Astrocyte (in vitro differentiated cells and primary cell): Measurements from ENCODE around the gene HOXD13. TPM values are rescaled to one million over a fixed set of nuclear protein-coding genes. Genes with fewer than 3 reads are reported as not detected.

Experiments used
- DNase-seq: peaks from one replicate; pipeline ENCODE4 v3.0.0-alpha.2; 2010; ENCODE audit warnings: low read depth
- FAIRE-seq: peaks from 2 replicates; lab custom pipeline; 2011; peaks lifted over from hg19 to GRCh38; lab: Jason Lieb, UNC
- H2AFZ ChIP-seq: 2 replicates; pipeline ENCODE4 v1.6.0; 2012; ENCODE audit warnings: low read depth, low read length, inconsistent platforms
- H3K27ac ChIP-seq: 2 replicates; pipeline ENCODE4 v1.5.1; 2011; ENCODE audit warnings: low read depth, low read length, inconsistent platforms
- H3K27me3 ChIP-seq: 2 replicates; pipeline ENCODE4 v1.6.0; 2011; ENCODE audit warnings: low read length, inconsistent platforms; ENCODE audit not compliant: insufficient read depth
- H3K36me3 ChIP-seq: 2 replicates; pipeline ENCODE4 v1.5.1; 2011; ENCODE audit warnings: low read length, inconsistent platforms; ENCODE audit not compliant: insufficient read depth
- H3K4me1 ChIP-seq: 2 replicates; pipeline ENCODE4 v1.5.1; 2011; ENCODE audit warnings: low read length, inconsistent platforms; ENCODE audit not compliant: insufficient read depth
- H3K4me2 ChIP-seq: 2 replicates; pipeline ENCODE4 v1.6.0; 2012; ENCODE audit warnings: low read length, inconsistent platforms
- H3K4me3 ChIP-seq: 2 replicates; pipeline ENCODE4 v1.5.1; 2011; ENCODE audit warnings: low read depth, mild to moderate bottlenecking, low read length, inconsistent platforms; ENCODE audit not compliant: insufficient read depth
- H3K79me2 ChIP-seq: 2 replicates; pipeline ENCODE4 v1.6.0; 2012; ENCODE audit warnings: mild to moderate bottlenecking, low read length, inconsistent platforms; ENCODE audit not compliant: insufficient read depth
- H3K9ac ChIP-seq: 2 replicates; pipeline ENCODE4 v1.6.0; 2012; ENCODE audit warnings: mild to moderate bottlenecking, low read length, inconsistent platforms
- H3K9me3 ChIP-seq: 2 replicates; pipeline ENCODE4 v1.5.1; 2012; ENCODE audit warnings: low read depth, mild to moderate bottlenecking, low read length, inconsistent platforms; ENCODE audit not compliant: insufficient read depth
- H4K20me1 ChIP-seq: 2 replicates; pipeline ENCODE4 v1.6.0; 2012; ENCODE audit warnings: low read length, inconsistent platforms; ENCODE audit not compliant: insufficient read depth
- H3K27ac Mint-ChIP-seq: one replicate; pipeline ENCODE4 v1.8.0; 2021; ENCODE audit warnings: mild to moderate bottlenecking, mixed read lengths; ENCODE audit not compliant: unreplicated experiment
- H3K27me3 Mint-ChIP-seq: one replicate; pipeline ENCODE4 v1.8.0; 2021; ENCODE audit warnings: low read depth, mixed read lengths; ENCODE audit not compliant: unreplicated experiment
- H3K36me3 Mint-ChIP-seq: one replicate; pipeline ENCODE4 v1.8.0; 2021; ENCODE audit warnings: low read depth, mixed read lengths; ENCODE audit not compliant: unreplicated experiment
- H3K4me1 Mint-ChIP-seq: one replicate; pipeline ENCODE4 v1.8.0; 2021; ENCODE audit warnings: low read depth, mixed read lengths; ENCODE audit not compliant: unreplicated experiment
- H3K4me3 Mint-ChIP-seq: one replicate; pipeline ENCODE4 v1.8.0; 2021; ENCODE audit warnings: mild to moderate bottlenecking, moderate library complexity, mixed read lengths; ENCODE audit not compliant: unreplicated experiment
- H3K9me3 Mint-ChIP-seq: one replicate; pipeline ENCODE4 v1.8.0; 2021; ENCODE audit warnings: mild to moderate bottlenecking, mixed read lengths; ENCODE audit not compliant: unreplicated experiment
- CTCF ChIP-seq: IDR thresholded peaks from 2 replicates; pipeline ENCODE4 v1.5.1; 2011; ENCODE audit warnings: low read depth, mild to moderate bottlenecking, inconsistent platforms, low read length, moderate library complexity; ENCODE audit not compliant: insufficient read depth
- EZH2 ChIP-seq: IDR thresholded peaks from 2 replicates; pipeline ENCODE4 v1.6.1; 2012; ENCODE audit warnings: mild to moderate bottlenecking, low read length, inconsistent platforms; ENCODE audit not compliant: insufficient read depth
- total RNA-seq: library from RNA; stranded (reverse); gene quantifications from 2 replicates; pipeline ENCODE4 v1.2.1, GENCODE V29; 2021

Gene HOXD13
- total RNA-seq, 1 donor from 2014 or later: not detected

- Histone ChIP-seq H3K9me3 (peaks cover 10% of the 10 kb centered on the region), H3K4me1 (no peaks in the 10 kb centered on the region), H3K36me3 (no peaks in the 10 kb centered on the region), H3K79me2 (no peaks in the 10 kb centered on the region), H4K20me1 (no peaks in the 10 kb centered on the region), H3K27me3 (peaks cover 90% of the 10 kb centered on the region), H3K27ac (no peak overlapping the region), H2AFZ (no peak overlapping the region), H3K4me3 (no peak overlapping the region), H3K4me2 (no peak overlapping the region), H3K9ac (no peak overlapping the region)
- no peak for FAIRE-seq
- no peaks in the 10 kb centered on the region for H3K4me1 Mint-ChIP-seq
- H3K36me3 Mint-ChIP-seq: no peaks in the 10 kb centered on the region
- no peak for DNase-seq
- H3K4me3 Mint-ChIP-seq: no peak overlapping the region
- peaks cover 94% of the 10 kb centered on the region for H3K27me3 Mint-ChIP-seq
- H3K27ac Mint-ChIP-seq: no peak overlapping the region
- TF ChIP-seq CTCF (no peak), EZH2 (peak; percentile 63)
- H3K9me3 Mint-ChIP-seq: peaks cover 23% of the 10 kb centered on the region
Measured at GRCh38 chr2:176072951-176073904, 19.3 kb upstream of the HOXD13 start.

- no peak overlapping the region for H3K27ac Mint-ChIP-seq
- H3K27me3 ChIP-seq: peaks cover 90% of the 10 kb centered on the region
- H3K9me3 ChIP-seq: peaks cover 10% of the 10 kb centered on the region
- H3K27me3 Mint-ChIP-seq: peaks cover 91% of the 10 kb centered on the region
- H3K27ac ChIP-seq: no peak overlapping the region
- no peak overlapping the region for H2AFZ ChIP-seq
- no peaks in the 10 kb centered on the region for H3K4me1 ChIP-seq
- no peaks in the 10 kb centered on the region for H4K20me1 ChIP-seq
- FAIRE-seq (no peak), DNase-seq (no peak)
- H3K9ac ChIP-seq: no peak overlapping the region
- TF ChIP-seq EZH2: peak; percentile 14
- TF ChIP-seq CTCF: no peak
- no peaks in the 10 kb centered on the region for H3K79me2 ChIP-seq
- H3K36me3 Mint-ChIP-seq: peaks cover 4% of the 10 kb centered on the region
- H3K4me1 Mint-ChIP-seq: peaks cover 5% of the 10 kb centered on the region
- H3K4me3 Mint-ChIP-seq: no peak overlapping the region
- no peak overlapping the region for H3K4me3 ChIP-seq
- H3K36me3 ChIP-seq: no peaks in the 10 kb centered on the region
- H3K9me3 Mint-ChIP-seq: peaks cover 25% of the 10 kb centered on the region
- H3K4me2 ChIP-seq: no peak overlapping the region
Measured at GRCh38 chr2:176074919-176075425, 17.5 kb upstream of the HOXD13 start.
